DND-41 (cell line): ENCODE measurements around the gene TFDP3.

Experiments
- ATAC-seq: fragments of 200-7000 bp; cut with Tn5 transposase; 3 replicates; pipeline ENCODE4 v1.9.1; 2021; ENCODE audit warnings: low read depth; ENCODE audit not compliant: insufficient read depth
- DNase-seq: peaks from one replicate; pipeline ENCODE4 v3.0.0-alpha.2; 2020
- H2AFZ ChIP-seq: 2 replicates; pipeline ENCODE4 v1.6.0; 2012; ENCODE audit warnings: low read depth, low read length
- H3K27ac ChIP-seq: 2 replicates; pipeline ENCODE4 v1.5.1; 2012; ENCODE audit warnings: low read length, inconsistent platforms
- H3K27me3 ChIP-seq: fragments of 200-600 bp; sonication (generic); 2 replicates; pipeline ENCODE4 v1.6.0; 2012; ENCODE audit warnings: low read length, mild to moderate bottlenecking, inconsistent platforms; ENCODE audit not compliant: insufficient read depth, poor library complexity
- H3K36me3 ChIP-seq: 2 replicates; pipeline ENCODE4 v1.5.1; 2012; ENCODE audit warnings: low read length, inconsistent platforms; ENCODE audit not compliant: insufficient read depth
- H3K4me1 ChIP-seq: 2 replicates; pipeline ENCODE4 v1.5.1; 2012; ENCODE audit warnings: mild to moderate bottlenecking, low read length; ENCODE audit not compliant: insufficient read depth
- H3K4me2 ChIP-seq: 2 replicates; pipeline ENCODE4 v1.6.0; 2012; ENCODE audit warnings: mild to moderate bottlenecking, moderate library complexity, low read length, inconsistent platforms; ENCODE audit not compliant: insufficient read depth
- H3K4me3 ChIP-seq, 2 experiments: fragments of 200-600 bp in 1 of 2; shearing (Covaris generic) in 1 of 2; 2 replicates each; pipeline ENCODE4 v1.5.1; 2012 to 2016; ENCODE audit warnings: inconsistent platforms in 2 of 2, low read length in 2 of 2, mild to moderate bottlenecking in 2 of 2, low read depth in 1 of 2, moderate library complexity in 1 of 2
- H3K79me2 ChIP-seq: 2 replicates; pipeline ENCODE4 v1.6.0; 2012; ENCODE audit warnings: low read length, inconsistent platforms; ENCODE audit not compliant: insufficient read depth
- H3K9ac ChIP-seq: 2 replicates; pipeline ENCODE4 v1.6.0; 2012; ENCODE audit warnings: low read depth, mild to moderate bottlenecking, inconsistent platforms, low read length, moderate library complexity
- H3K9me3 ChIP-seq: 2 replicates; pipeline ENCODE4 v1.5.1; 2012; ENCODE audit warnings: low read length, moderate library complexity, mild to moderate bottlenecking, inconsistent platforms; ENCODE audit not compliant: insufficient read depth, severe bottlenecking
- H4K20me1 ChIP-seq: 2 replicates; pipeline ENCODE4 v1.6.0; 2012; ENCODE audit warnings: low read length; ENCODE audit not compliant: insufficient read depth
- EZH2 ChIP-seq: IDR thresholded peaks from 3 replicates; pipeline ENCODE4 v1.6.1; 2012; ENCODE audit warnings: borderline replicate concordance, low read depth, mild to moderate bottlenecking, moderate library complexity, low read length, inconsistent platforms; ENCODE audit not compliant: severe bottlenecking
- TF ChIP-seq, protein P1 (sequence below): IDR thresholded peaks from 2 replicates; pipeline ENCODE4 v1.5.1; 2012; ENCODE audit warnings: borderline replicate concordance, low read length, moderate library complexity, mild to moderate bottlenecking; ENCODE audit not compliant: poor library complexity, severe bottlenecking; ENCODE audit errors: extremely low read depth

Gene TFDP3

DNA sequence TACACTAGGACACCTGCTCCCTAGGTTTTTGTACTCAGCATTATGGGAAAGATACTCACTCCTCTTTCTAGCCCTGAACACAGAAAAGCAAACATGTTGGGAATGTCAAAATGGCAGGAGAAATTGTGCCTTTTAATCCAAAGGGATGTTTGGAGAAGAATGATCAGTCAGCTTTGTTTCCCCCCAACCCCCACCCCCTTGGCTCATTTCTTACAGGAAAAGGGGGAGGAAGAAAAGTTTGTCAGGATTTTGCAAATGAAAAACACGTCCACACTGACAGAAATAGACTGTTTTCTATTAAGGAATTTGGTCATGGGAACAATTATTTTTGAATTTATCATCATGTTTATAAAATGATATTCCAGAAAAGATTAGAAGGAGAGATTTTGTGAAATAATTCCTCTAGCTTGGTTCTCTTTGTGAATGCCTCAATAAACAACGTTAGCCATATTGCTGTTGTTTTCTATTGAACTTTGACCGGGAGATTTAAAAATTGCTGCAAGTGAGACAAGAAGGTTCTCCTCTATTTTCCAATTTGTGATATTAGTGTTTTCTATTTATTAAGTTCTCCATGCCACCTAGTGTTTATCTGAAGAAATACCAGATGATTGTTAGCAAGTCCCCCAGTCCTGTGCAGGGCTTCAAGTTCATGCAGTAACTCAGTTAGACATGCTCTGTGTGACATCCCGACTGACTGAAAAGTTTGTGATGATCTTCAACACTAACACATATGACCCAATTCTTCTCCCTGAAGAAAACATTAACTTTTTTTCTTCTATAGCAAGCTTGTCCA lies 31.3 kb upstream of the TFDP3 start:
- Histone ChIP-seq H3K36me3 (no peaks in the 10 kb centered on the region), H3K4me1 (no peaks in the 10 kb centered on the region), H3K9me3 (no peaks in the 10 kb centered on the region), H2AFZ (no peak overlapping the region), H3K9ac (no peak overlapping the region), H3K79me2 (no peaks in the 10 kb centered on the region), H3K27ac (no peak overlapping the region), H3K4me3 (no peak overlapping the region), H3K27me3 (no peaks in the 10 kb centered on the region), H3K4me2 (no peak overlapping the region), H4K20me1 (no peaks in the 10 kb centered on the region)
- no peak for DNase-seq
- TF ChIP-seq EZH2: no peak
- TF ChIP-seq, protein P1, sequence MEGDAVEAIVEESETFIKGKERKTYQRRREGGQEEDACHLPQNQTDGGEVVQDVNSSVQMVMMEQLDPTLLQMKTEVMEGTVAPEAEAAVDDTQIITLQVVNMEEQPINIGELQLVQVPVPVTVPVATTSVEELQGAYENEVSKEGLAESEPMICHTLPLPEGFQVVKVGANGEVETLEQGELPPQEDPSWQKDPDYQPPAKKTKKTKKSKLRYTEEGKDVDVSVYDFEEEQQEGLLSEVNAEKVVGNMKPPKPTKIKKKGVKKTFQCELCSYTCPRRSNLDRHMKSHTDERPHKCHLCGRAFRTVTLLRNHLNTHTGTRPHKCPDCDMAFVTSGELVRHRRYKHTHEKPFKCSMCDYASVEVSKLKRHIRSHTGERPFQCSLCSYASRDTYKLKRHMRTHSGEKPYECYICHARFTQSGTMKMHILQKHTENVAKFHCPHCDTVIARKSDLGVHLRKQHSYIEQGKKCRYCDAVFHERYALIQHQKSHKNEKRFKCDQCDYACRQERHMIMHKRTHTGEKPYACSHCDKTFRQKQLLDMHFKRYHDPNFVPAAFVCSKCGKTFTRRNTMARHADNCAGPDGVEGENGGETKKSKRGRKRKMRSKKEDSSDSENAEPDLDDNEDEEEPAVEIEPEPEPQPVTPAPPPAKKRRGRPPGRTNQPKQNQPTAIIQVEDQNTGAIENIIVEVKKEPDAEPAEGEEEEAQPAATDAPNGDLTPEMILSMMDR: peak; percentile 31
- no peak for ATAC-seq

DNA sequence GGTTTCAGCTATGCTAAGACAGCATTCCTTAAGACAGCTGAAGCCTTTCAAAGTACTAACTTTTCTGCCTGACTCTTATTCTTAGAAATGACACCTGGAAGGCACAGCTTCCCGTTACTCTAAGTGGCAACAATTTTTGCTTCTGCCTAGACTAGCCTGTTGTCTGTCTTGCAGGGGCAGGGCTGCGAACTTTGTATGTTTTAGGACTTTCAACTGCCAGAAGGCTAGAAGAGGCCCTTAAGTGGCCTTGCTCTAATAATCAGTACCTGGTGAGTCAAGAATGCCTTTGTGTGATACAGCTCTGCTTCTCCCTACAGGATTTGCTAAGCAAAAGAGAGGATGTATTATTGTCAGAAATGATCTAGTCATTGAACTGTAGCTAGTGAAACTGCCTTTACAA lies 30.0 kb upstream of the TFDP3 start:
- Histone ChIP-seq H4K20me1 (no peaks in the 10 kb centered on the region), H3K79me2 (no peaks in the 10 kb centered on the region), H2AFZ (no peak overlapping the region), H3K27ac (no peak overlapping the region), H3K4me3 (no peak overlapping the region), H3K9ac (no peak overlapping the region), H3K4me2 (no peak overlapping the region), H3K9me3 (no peaks in the 10 kb centered on the region), H3K27me3 (no peaks in the 10 kb centered on the region), H3K4me1 (no peaks in the 10 kb centered on the region), H3K36me3 (no peaks in the 10 kb centered on the region)
- ATAC-seq: no peak
- no peak for TF ChIP-seq EZH2
- TF ChIP-seq, protein P1: no peak
- DNase-seq: no peak

DNA sequence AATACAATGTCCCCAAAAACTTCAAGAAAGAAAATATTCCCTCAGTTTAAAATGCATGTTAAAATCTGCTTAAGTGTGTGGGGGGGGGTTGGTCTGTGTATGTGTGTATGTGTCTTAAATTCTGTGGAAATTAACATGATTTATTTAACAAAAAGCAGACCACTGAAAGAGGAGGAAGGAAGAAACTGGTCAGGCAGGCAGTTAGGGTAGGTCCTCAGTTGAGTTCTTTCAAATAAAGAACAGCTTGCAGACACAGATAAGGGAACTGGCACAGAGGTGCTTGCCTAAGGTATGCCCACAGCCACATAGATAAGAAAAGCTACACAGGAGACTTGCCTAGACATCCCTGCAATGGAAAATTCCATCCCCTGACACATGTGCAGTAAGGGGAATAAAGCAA lies 28.8 kb upstream of the TFDP3 start:
- no peaks in the 10 kb centered on the region for H3K27me3 ChIP-seq
- TF ChIP-seq, protein P1: no peak
- TF ChIP-seq EZH2: no peak
- no peak overlapping the region for H3K27ac ChIP-seq
- no peak overlapping the region for H3K4me2 ChIP-seq
- H3K4me1 ChIP-seq: no peaks in the 10 kb centered on the region
- H2AFZ ChIP-seq: no peak overlapping the region
- no peaks in the 10 kb centered on the region for H4K20me1 ChIP-seq
- H3K9me3 ChIP-seq: no peaks in the 10 kb centered on the region
- no peak for ATAC-seq
- H3K4me3 ChIP-seq: no peak overlapping the region
- H3K79me2 ChIP-seq: no peaks in the 10 kb centered on the region
- no peaks in the 10 kb centered on the region for H3K36me3 ChIP-seq
- no peak overlapping the region for H3K9ac ChIP-seq
- no peak for DNase-seq
